K562 (cell line): ENCODE data around the gene IRF1. TPM values are rescaled to one million over a fixed set of nuclear protein-coding genes. Genes with fewer than 3 reads are reported as not detected.
A peak's percentile ranks its signal among the peaks of the same experiment; 100 is the strongest.

Experiments
- BRD4 ChIP-seq: fragments of 200-600 bp; sonication (generic); IDR thresholded peaks from 2 replicates; pipeline ENCODE4 v1.6.1; 2017; ENCODE audit warnings: inconsistent platforms
- ELF4 ChIP-seq: fragments of 450-650 bp; formaldehyde crosslinking; IDR thresholded peaks from 2 replicates; pipeline ENCODE4 v1.4.0; 2022; ENCODE audit warnings: missing genetic modification characterization
- ERF ChIP-seq: fragments of 450-650 bp; formaldehyde crosslinking; IDR thresholded peaks from 2 replicates; pipeline ENCODE4 v1.4.0; 2020; ENCODE audit warnings: mild to moderate bottlenecking, mixed read lengths
- ESRRA ChIP-seq: fragments of 450-650 bp; IDR thresholded peaks from 2 replicates; pipeline ENCODE4 v1.6.1; 2014; ENCODE audit warnings: low read depth, mild to moderate bottlenecking, moderate library complexity, borderline replicate concordance
- GTF2A2 ChIP-seq: IDR thresholded peaks from 2 replicates; pipeline ENCODE4 v1.6.1; 2016; ENCODE audit warnings: mild to moderate bottlenecking, missing genetic modification characterization, missing compliant biosample characterization
- GTF2E2 ChIP-seq: fragments of 200-800 bp; sonication (Bioruptor generic); IDR thresholded peaks from 2 replicates; pipeline ENCODE4 v1.6.1; 2016; ENCODE audit warnings: missing genetic modification characterization, missing compliant biosample characterization
- ILK ChIP-seq: fragments of 450-650 bp; IDR thresholded peaks from 2 replicates; pipeline ENCODE4 v1.6.1; 2016; ENCODE audit warnings: missing genetic modification characterization, low read depth, mild to moderate bottlenecking, missing compliant biosample characterization, moderate library complexity, borderline replicate concordance
- MEIS2 ChIP-seq: fragments of 450-650 bp; IDR thresholded peaks from 2 replicates; pipeline ENCODE4 v1.6.1; 2014; ENCODE audit warnings: mild to moderate bottlenecking; ENCODE audit not compliant: partially characterized antibody
- MLX ChIP-seq, 2 experiments: fragments of 450-650 bp in 1 of 2; sonication (generic) in 1 of 2; formaldehyde crosslinking; conservative IDR thresholded peaks; 2 replicates each; pipeline versions ENCODE4 v1.4.0 to v1.8.1; 2020 to 2022; ENCODE audit warnings: mild to moderate bottlenecking in 1 of 2, missing genetic modification reagents in 1 of 2
- NCOA6 ChIP-seq: fragments of 450-650 bp; IDR thresholded peaks from 2 replicates; pipeline ENCODE4 v1.6.1; 2017; ENCODE audit warnings: mild to moderate bottlenecking
- PKNOX1 ChIP-seq: fragments of 450-650 bp; IDR thresholded peaks from 2 replicates; pipeline ENCODE4 v1.6.1; 2016
- RBBP5 ChIP-seq: fragments of 200-600 bp; sonication (generic); IDR thresholded peaks from 2 replicates; pipeline ENCODE4 v1.6.1; 2012; ENCODE audit warnings: borderline replicate concordance, mild to moderate bottlenecking, low read length, control low read depth, inconsistent platforms; ENCODE audit not compliant: insufficient read depth, poor library complexity, severe bottlenecking
- SMAD3 ChIP-seq: fragments of 450-650 bp; formaldehyde crosslinking; conservative IDR thresholded peaks from 2 replicates; pipeline ENCODE4 v1.4.0; 2020; ENCODE audit warnings: mild to moderate bottlenecking
- TEAD4 ChIP-seq, 2 experiments: sonication (generic) in 1 of 2; formaldehyde crosslinking in 1 of 2; IDR thresholded peaks; 2 replicates each; pipeline versions ENCODE4 v1.6.1 to v1.8.0; 2012 to 2022; ENCODE audit warnings: borderline replicate concordance in 1 of 2, inconsistent platforms in 1 of 2, low read length in 1 of 2, mild to moderate bottlenecking in 1 of 2, missing genetic modification reagents in 1 of 2
- TFE3 ChIP-seq: fragments of 450-650 bp; formaldehyde crosslinking; IDR thresholded peaks from 2 replicates; pipeline ENCODE4 v1.4.0; 2020; ENCODE audit warnings: mild to moderate bottlenecking, mixed read lengths
- ZNF143 ChIP-seq: sonication (generic); formaldehyde crosslinking; IDR thresholded peaks from 2 replicates; pipeline ENCODE4 v1.9.0; 2022; ENCODE audit warnings: mild to moderate bottlenecking, missing genetic modification reagents
- ZNF584 ChIP-seq: fragments of 200-800 bp; sonication (Bioruptor generic); IDR thresholded peaks from 2 replicates; pipeline ENCODE4 v1.6.1; 2016; ENCODE audit warnings: low read depth, mild to moderate bottlenecking, missing genetic modification characterization, missing compliant biosample characterization
- ZNF592 ChIP-seq: fragments of 450-650 bp; IDR thresholded peaks from 2 replicates; pipeline ENCODE4 v1.6.1; 2017; ENCODE audit warnings: antibody characterized with exemption, mild to moderate bottlenecking
- polyA plus RNA-seq, 8 experiments: library from polyadenylated mRNA; depleted of rRNA in 4 of 8; stranded (reverse) in 5 of 8; unstranded in 3 of 8; fragments of >200 nt; fragmentation: Nextera tagmentation in 2 of 8; fragmentation: Illumina TruSeq in 1 of 8; extraction: Ambion mirVana in 2 of 8; extraction: Trizol in 1 of 8; gene quantifications; 2 replicates each; pipeline versions ENCODE4 v1.2.1 to v1.2.3, GENCODE V29; 2011 to 2014; ENCODE audit warnings: inconsistent platforms in 1 of 8, missing spikeins in 1 of 8
- total RNA-seq, 7 experiments: library from RNA; depleted of rRNA in 6 of 7; stranded (reverse); fragments of >200 nt in 6 of 7; fragmentation: Illumina TruSeq in 2 of 7; extraction: Trizol in 2 of 7; gene quantifications; 2 replicates each; pipeline versions ENCODE4 v1.2.1 to v1.2.3, GENCODE V29; 2011 to 2021; ENCODE audit warnings: low replicate concordance in 1 of 7

The IRF1 gene
- total and polyA plus RNA-seq, 9 of the 15 experiments (the other 6 are each of a cell fraction or from before 2014, with no cell fraction given), result 1.1 to 12.3 (median 5.9) TPM

- TF ChIP-seq MEIS2, result peak; percentile 77
- 0 out of 2 replicates have a peak, but pooled peaks have one; percentile 20 for TF ChIP-seq ZNF143
- no peak for TF ChIP-seq TFE3 (CRISPR knock-in tag)
- peak; percentile 66; the same call in 1 of the 2 replicates for TF ChIP-seq SMAD3
- no peak for TF ChIP-seq ILK
- no peak for TF ChIP-seq GTF2A2 (tag)
- peak; percentile 82; the same call in 1 of the 2 replicates for TF ChIP-seq ESRRA
- no peak for TF ChIP-seq NCOA6
- 0 out of 4 replicates have a peak, but pooled peaks of 1 of the 2 experiments have one; percentile 13 for TF ChIP-seq MLX (CRISPR knock-in tag; conservative IDR thresholded peaks at IDR 0.05)
- TF ChIP-seq ELF4 (CRISPR knock-in tag), result peak; percentile 77; the same call in 1 of the 2 replicates
- peak; percentile 55; the same call in 1 of the 2 replicates for TF ChIP-seq ZNF592
- TF ChIP-seq RBBP5, result peak; percentile 59
- TF ChIP-seq BRD4, result peak; percentile 44; the same call in 1 of the 2 replicates
- peak; percentile 32; the same call in 1 of the 2 replicates for TF ChIP-seq TEAD4 (IDR thresholded peaks at IDR 0.05; ENCODE audit: low read length)
- no peak for TF ChIP-seq TEAD4 (CRISPR knock-in tag; IDR thresholded peaks at IDR 0.05; ENCODE audit: borderline replicate concordance)
- peak; percentile 29; the same call in 1 of the 2 replicates for TF ChIP-seq ERF (CRISPR knock-in tag)
- TF ChIP-seq ZNF584 (CRISPR knock-in tag), result peak; percentile 82
- TF ChIP-seq PKNOX1, result peak; percentile 61
- peak; percentile 89; the same call in 1 of the 2 replicates for TF ChIP-seq GTF2E2 (tag)
Measured at GRCh38 chr5:132466433-132467286, 23.9 kb downstream of the IRF1 start (continued).
